ENCODE data around the gene SYTL3.
A peak's percentile ranks its signal among the peaks of the same experiment; 100 is the strongest.
"Not testable (repeated sequence)": the region's sequence is repeated elsewhere in the genome, so short reads cannot be mapped to it uniquely, and the experiment has no call there.

The SYTL3 gene

DNA sequence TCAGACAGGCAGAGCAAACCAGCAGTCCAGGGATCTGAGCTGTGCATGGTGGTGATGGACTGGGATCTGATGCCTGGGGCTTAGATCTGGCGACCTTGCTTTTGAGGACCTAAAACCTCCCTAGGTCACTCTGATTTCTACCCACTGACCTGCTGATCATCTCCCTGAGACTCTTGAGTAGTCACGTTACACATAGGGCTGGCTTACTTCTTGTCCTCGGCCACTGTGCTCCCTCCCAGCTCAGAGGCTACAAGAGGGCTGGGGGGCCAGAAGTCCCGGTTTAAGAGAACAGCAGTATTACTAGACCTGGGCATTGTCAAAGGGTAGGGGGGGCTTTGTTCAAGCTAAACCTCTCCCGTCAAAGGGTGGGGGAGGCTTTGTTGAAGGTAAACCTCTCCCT is 10.8 kb upstream of the SYTL3 start:
- no peak for DNase-seq

GRCh38 chr6:158640519-158640918 is 9.3 kb upstream of the SYTL3 start:
- DNase-seq: no peak

DNA sequence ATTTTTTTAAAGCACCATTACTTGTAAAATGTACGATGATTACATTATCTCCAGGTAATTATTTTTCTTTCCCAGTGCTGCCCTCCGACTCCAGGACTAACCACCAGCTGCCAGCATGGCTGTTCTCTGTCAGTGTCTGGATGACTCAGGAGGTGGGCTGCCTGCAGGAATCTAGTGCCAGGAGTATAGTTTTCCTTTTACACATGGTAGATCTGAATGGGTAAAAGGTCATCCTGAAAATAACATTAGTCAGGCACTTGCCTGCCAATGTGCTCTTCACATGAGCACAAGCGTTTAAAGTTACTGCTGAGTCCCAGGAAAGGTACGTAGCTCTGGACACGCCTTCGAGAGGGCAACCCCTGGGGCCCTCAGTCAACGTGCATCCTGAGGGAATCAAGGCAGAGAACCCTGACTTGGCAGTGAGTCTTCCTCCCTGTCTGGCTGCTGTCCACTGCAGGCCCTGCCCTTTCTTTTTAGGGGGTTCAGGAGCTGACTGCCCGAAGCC is 7.7 kb upstream of the SYTL3 start:
- no peak for DNase-seq

DNA sequence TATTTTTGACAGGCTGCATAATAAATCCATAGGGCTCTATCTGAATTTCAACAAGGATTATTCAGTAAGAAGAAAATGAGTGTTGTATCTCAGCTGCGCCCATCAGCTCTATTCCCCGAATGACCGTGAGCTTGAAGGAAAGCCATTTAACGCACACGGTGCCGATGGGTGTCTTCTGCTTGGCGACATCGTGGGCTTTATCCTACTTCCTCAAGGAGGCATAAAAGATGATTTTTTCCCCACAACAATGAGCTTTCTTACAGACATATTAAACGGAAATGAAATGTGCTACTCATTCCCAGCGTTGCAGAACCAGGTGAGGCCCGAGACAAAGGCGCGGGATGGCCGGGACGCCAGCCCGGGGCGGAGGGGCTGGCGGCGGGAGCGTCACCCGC is 6.0 kb upstream of the SYTL3 start:
- DNase-seq: no peak

GRCh38 chr6:158644231-158645063 is 5.4 kb upstream of the SYTL3 start, which contains the start of gene DYNLT1:
TSS of gene DYNLT1 (minus strand) at chr6:158644743. CDS start at chr6:158644708, 35 bp downstream.
- peak; percentile 92 for DNase-seq

DNA sequence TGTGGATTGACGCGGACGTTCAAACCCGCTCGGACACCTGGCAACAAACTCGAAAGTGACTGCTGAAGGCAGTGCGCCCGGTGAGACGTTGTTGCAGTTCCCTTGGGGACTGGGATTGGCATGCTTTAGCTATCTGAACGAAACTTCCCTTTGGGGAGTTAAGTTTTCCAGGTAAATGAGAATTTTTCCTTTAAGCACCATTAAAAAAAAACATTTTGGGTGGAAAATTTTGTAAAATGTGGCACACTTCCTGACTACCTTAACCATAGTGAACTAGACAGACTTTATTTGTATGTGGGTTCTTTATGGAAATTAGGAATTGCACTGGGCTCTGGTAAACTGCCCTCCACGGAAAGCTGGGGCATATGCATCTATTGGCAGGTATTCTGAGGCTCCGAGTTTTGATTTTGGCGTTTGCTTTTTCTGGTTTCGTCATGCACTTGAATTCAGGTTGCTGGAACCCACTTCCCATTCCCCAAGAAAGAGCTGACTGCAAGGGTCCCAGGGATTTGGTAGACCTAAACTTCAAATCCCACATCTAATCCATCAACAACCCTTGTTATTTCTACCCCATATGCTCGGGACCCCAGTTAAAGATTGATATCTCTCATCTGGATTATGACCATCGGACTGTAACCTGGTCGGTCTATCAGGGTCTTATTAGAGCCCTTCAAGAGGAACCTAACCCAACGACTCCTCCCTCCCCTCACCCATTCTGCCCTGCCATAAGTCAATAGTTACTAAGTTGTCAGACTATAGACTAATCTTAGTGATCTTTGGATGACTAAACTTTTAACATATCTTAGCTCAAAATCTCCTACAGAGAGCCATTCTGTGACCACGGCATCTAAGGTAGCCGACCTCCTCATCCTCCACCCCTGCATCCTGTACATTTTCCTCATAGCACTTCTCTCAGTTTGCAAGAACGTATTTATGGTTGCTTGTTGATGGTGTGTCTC is 4.5 kb upstream of the SYTL3 start:
- DNase-seq: peak; percentile 40

- no peak for DNase-seq
These were observed 3.6 kb upstream of the SYTL3 start for GRCh38 chr6:158646023-158646910.

DNA sequence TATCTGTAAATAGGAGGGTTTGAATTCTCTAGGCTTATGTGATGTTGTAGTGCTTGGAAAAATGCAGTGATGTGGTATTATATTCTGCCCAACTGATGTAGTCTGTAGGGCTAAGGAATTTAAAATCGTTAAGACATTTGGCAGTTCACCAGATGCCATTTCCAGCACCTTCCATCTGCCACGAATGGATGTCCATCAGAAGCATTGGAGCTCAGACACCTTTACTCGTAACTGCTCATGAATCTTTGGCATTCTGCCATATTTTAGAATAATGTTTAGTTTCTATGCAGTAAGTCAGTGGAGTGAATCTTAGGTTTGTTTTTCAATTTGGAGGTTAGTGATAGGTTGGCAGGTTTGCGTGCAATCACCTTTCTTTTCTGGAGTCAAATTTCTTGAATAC is 2.4 kb upstream of the SYTL3 start:
- DNase-seq: no peak

- DNase-seq: peak; percentile 37
These were observed 1.1 kb upstream of the SYTL3 start for GRCh38 chr6:158648682-158649131.

- DNase-seq: not testable (repeated sequence)
These were observed 2.3 kb downstream of the SYTL3 start for GRCh38 chr6:158651981-158652737.

DNA sequence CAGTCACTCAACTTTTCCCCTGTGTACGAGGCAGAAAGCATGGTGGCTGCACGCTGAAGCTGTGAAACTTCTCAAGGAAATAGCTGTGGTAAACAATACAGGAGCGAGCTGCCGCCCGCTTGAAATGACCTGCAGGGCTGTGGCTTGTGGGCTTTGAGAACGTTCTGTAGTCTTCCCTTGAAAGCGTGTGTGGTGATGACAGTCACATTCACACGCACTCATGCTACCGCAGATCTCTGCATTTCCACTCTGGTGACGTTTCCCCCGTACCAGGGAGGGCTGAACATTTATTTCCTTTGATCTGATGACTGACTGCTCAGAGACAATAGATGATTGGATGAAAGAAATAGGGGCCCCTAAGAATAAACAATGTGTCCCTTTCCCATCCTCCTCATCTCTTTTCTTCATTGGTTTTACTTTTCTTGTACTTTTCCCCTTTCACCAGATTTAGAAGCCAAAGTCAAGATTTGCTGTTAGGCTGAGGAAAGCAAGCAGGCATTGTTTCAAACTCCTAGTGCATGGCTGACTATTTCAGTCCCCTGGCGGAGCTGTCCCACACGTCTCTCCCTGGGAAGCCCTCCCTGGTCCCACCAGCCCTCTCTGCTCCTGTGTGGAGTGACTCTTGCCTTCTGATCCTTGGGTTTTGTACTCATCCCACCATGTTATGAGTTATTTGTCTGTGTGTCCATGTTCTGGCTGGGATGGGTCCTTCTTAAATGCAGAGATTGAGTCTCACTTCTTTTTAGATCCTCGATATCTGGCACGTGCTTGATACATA is 3.9 kb downstream of the SYTL3 start:
- DNase-seq: peak; percentile 90

- DNase-seq: no peak
These were observed 4.6 kb downstream of the SYTL3 start for GRCh38 chr6:158654498-158654897.

DNA sequence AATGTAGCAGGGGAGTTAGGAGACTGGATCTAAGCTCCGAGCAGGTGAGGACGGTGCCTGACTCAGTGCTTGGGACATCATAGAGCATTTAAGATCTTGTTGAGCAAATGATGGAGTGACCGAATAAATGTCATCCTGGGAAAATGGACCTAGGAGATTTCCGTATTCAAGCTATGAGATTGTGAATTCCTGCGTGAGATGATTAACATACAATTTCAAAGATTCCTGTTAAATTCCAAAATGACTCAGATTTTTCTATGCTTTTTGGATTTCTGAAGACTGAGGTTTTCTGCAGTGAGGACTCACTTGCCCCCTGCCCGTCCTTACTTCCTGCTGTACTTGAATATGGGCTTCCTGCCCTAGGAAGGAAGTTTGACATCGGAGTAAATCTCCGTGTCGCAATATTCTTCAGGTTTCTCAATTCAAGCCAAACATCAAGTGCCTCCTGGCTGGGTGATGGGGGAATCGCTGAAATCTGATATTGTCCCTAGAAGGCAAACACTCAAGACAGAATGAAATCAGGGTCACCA is 5.2 kb downstream of the SYTL3 start:
- no peak for DNase-seq

- DNase-seq: no peak
These were observed 6.0 kb downstream of the SYTL3 start for GRCh38 chr6:158655569-158656450.

GRCh38 chr6:158656986-158657385 is 7.1 kb downstream of the SYTL3 start:
- DNase-seq: not testable (repeated sequence)

DNA sequence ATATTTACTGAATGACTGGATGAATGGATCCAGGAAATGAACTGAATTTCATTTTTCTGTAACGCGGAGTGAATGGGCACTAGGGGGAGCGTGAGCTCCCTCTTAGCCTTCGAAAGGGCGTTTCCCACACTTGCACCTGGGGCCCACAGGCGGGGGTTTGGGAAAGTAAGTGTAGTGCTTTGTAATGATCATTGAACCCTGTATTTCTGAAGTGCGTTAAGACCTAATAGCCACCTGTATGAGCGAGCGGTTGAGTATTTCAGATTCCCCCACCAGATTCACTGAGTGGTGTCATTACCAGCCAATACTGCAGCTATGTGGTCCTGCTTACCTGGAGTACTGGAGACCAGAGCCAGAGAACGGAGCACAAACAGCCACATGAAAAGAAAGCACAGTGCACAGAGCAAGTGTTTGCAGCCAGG is 10.5 kb downstream of the SYTL3 start:
- DNase-seq: peak; percentile 49

DNA sequence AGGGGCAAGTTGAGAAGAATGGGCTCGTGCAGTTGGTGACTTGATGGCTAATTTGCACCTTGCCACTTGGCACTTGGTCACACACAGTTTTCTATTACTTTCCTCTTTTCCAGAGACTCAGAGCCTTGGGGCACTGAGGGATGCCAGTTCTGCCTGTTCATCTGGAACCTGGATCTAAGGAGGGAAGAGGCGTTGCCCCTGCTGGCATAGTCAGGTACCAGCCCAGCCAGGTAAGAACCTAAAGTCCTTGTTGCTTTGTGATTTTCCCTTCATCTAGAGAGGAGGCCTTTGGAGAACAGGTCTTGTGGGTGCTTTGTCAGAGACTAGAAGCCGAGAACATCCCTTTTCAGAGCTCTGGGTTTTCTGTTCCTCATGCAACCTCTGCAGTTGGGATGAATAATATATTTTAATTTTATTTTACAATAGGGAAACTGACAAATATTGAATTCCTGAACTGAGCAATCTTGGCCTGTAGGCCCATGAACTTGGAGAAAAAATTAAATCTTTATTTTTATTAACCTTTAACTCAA is 11.4 kb downstream of the SYTL3 start:
- DNase-seq: no peak

DNA sequence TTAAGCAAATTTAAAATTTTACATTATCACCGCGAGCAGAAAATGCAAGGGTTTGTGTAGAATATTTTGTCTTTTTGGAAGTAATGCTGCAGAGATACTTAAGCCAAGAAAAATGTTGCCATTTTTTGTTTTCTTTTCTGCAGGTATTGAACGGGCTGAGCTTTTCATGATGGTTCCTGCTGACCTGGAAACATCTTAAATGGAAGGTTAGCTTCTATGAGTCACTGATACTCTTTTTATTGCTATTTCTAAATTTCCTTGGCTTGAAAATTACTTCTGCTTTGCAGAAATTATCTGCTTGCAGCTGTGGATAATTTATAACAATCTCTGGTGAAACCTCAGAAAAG is 12.7 kb downstream of the SYTL3 start:
- DNase-seq: no peak

DNA sequence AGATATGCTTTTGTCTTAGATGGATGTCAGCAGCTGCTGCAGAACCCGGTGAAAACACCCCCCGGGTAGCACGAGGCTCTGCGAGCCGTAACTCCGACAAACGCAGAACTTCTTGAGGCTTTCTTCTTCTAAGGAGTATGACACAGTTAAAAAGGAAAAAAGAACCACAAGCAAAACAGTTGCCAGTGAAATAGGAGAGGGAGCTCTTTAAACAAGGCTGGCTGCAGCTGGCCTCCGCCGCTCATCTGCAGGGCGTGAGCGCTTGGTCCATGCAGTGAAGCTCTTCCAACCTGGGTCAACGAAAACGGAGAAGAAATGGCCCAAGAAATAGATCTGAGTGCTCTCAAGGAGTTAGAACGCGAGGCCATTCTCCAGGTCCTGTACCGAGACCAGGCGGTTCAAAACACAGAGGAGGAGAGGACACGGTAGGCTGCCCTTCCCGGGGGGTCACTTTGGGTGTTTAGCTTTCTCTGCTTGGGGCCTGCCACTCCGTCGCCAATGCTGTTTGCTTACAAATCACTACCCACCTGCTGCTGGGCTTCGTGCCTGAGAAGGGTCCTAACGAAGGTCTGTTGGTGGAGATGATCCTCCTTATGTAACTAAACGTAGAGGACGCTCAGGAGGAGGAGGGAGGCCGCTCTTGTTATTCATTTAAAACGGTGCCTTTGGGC is 13.2 kb downstream of the SYTL3 start:
- DNase-seq: no peak

Measured in stimulated activated CD4-positive, alpha-beta T cell treated with anti-CD3 and anti-CD28 coated beads, Interleukin-15, amount 100 ng/mL, for 24 hours (primary cell).